ENCODE results near the gene ZFAND3. TPM values are rescaled to one million over a fixed set of nuclear protein-coding genes. Genes with fewer than 3 reads are reported as not detected.
A peak's percentile ranks its signal among the peaks of the same experiment; 100 is the strongest.

The ZFAND3 gene
- total RNA-seq, 1 experiment from 2014 or later, result 64.0 TPM

DNA sequence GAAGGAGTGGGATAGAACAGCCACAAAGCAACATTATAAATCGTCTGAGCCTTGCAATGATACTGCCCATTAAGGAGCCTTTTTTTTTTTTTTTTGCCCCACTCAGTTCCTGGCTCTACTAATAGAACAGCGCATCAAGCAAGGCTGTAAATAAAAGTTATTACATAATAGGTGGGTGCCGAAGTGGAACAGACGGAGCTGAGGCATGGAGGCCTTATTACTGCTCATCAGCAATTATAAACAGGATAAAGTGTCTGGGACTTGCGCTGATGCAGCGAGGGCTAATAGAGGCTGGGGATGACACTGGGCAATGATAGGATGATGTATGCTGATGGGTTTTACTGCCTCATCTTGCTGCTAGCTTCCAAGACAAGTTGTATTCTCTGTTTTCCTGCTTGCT is 272.1 kb downstream of the ZFAND3 start:
- intact Hi-C loops (cut with micrococcal nuclease; ENCODE audit: unreplicated experiment), result no loop called here
- BruUV-seq (replicated peaks), result no TSS peak
- POLR2A ChIA-PET (ENCODE audit: low non-redundant PET), result no interaction called here
- peak; percentile 4 for DNase-seq (ENCODE audit: low spot score)
- Histone ChIP-seq H3K27me3 (replicated peaks; ENCODE audit: insufficient read depth, low read depth, low read length, poor library complexity) (no peaks in the 10 kb centered on the region), H3K4me3 (ENCODE audit: low read depth, low read length, poor library complexity, severe bottlenecking) (no peak overlapping the region), H3K4me1 (ENCODE audit: insufficient read depth, low read length, poor library complexity, severe bottlenecking) (peaks cover 4% of the 10 kb centered on the region), H3K36me3 (ENCODE audit: insufficient read depth, low read length, poor library complexity, severe bottlenecking) (no peaks in the 10 kb centered on the region), H3K9me3 (ENCODE audit: low read depth, low read length, poor library complexity, severe bottlenecking) (no peaks in the 10 kb centered on the region), H3K27ac (ENCODE audit: low read depth, low read length, poor library complexity, severe bottlenecking) (no peak overlapping the region)
- CTCF ChIA-PET, result no interaction called here
- TF ChIP-seq EZH2 (IDR thresholded peaks at IDR 0.05; ENCODE audit: borderline replicate concordance, low read depth, low read length, poor library complexity, severe bottlenecking), result no peak
- TF ChIP-seq, protein P1, sequence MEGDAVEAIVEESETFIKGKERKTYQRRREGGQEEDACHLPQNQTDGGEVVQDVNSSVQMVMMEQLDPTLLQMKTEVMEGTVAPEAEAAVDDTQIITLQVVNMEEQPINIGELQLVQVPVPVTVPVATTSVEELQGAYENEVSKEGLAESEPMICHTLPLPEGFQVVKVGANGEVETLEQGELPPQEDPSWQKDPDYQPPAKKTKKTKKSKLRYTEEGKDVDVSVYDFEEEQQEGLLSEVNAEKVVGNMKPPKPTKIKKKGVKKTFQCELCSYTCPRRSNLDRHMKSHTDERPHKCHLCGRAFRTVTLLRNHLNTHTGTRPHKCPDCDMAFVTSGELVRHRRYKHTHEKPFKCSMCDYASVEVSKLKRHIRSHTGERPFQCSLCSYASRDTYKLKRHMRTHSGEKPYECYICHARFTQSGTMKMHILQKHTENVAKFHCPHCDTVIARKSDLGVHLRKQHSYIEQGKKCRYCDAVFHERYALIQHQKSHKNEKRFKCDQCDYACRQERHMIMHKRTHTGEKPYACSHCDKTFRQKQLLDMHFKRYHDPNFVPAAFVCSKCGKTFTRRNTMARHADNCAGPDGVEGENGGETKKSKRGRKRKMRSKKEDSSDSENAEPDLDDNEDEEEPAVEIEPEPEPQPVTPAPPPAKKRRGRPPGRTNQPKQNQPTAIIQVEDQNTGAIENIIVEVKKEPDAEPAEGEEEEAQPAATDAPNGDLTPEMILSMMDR (conservative IDR thresholded peaks at IDR 0.05; ENCODE audit: low read depth, low read length), result no peak

DNA sequence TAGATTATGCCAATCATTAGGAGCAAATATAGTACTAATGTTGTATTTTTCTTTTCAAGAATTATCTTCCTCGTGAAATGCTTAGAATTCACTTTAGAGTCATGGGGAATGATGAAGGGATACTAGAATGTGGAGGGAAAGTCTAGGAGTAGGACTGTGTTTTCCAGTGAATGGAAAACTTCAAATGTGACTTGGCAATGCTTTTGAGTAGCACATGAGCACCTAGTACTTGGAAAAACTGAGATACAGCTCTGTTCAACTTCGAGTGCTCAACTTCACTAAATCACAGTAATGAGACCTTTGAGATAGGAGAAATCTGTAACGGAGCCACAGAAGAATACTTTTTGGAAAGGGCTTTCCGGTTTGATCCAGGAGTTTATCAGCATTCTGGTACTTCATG is 272.9 kb downstream of the ZFAND3 start:
- Histone ChIP-seq H3K4me3 (ENCODE audit: low read depth, low read length, poor library complexity, severe bottlenecking) (no peak overlapping the region), H3K36me3 (ENCODE audit: insufficient read depth, low read length, poor library complexity, severe bottlenecking) (no peaks in the 10 kb centered on the region), H3K27ac (ENCODE audit: low read depth, low read length, poor library complexity, severe bottlenecking) (no peak overlapping the region), H3K27me3 (replicated peaks; ENCODE audit: insufficient read depth, low read depth, low read length, poor library complexity) (no peaks in the 10 kb centered on the region), H3K4me1 (ENCODE audit: insufficient read depth, low read length, poor library complexity, severe bottlenecking) (peaks cover 4% of the 10 kb centered on the region), H3K9me3 (ENCODE audit: low read depth, low read length, poor library complexity, severe bottlenecking) (no peaks in the 10 kb centered on the region)
- no peak for DNase-seq (ENCODE audit: low spot score)
- intact Hi-C loops (cut with micrococcal nuclease; ENCODE audit: unreplicated experiment), result no loop called here
- TF ChIP-seq, protein P1 (conservative IDR thresholded peaks at IDR 0.05; ENCODE audit: low read depth, low read length), result no peak
- no peak for TF ChIP-seq EZH2 (IDR thresholded peaks at IDR 0.05; ENCODE audit: borderline replicate concordance, low read depth, low read length, poor library complexity, severe bottlenecking)
- ChIA-PET POLR2A (ENCODE audit: low non-redundant PET) (interaction anchor here (0.5 kb wide), 1 partner anchor 274 kb away, joined by 7 read pairs; no protein-coding TSS in a partner anchor), CTCF (no interaction called here)
- no TSS peak for BruUV-seq (replicated peaks)

DNA sequence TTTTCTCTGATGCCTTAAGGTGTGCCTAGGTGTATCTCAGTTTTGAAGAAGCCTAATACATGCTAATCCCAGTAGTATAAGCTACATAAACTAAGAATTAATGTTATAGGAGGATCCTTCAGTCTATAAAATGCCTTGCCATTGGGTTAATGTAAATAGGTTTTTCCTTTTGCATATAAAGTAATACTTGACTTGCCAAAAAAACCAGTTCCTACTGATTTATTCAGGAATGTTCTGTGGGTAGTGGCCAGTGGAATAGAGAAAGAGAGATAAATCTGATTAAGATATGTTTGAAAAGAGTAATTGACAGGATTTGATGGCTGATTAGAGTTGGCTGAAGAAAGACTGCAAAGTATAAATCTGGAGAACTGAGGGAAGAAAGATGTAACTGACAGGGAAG is 273.4 kb downstream of the ZFAND3 start:
- TF ChIP-seq, protein P1 (conservative IDR thresholded peaks at IDR 0.05; ENCODE audit: low read depth, low read length), result no peak
- no peak for TF ChIP-seq EZH2 (IDR thresholded peaks at IDR 0.05; ENCODE audit: borderline replicate concordance, low read depth, low read length, poor library complexity, severe bottlenecking)
- Histone ChIP-seq H3K27ac (ENCODE audit: low read depth, low read length, poor library complexity, severe bottlenecking) (no peak overlapping the region), H3K27me3 (replicated peaks; ENCODE audit: insufficient read depth, low read depth, low read length, poor library complexity) (no peaks in the 10 kb centered on the region), H3K36me3 (ENCODE audit: insufficient read depth, low read length, poor library complexity, severe bottlenecking) (no peaks in the 10 kb centered on the region), H3K4me3 (ENCODE audit: low read depth, low read length, poor library complexity, severe bottlenecking) (no peak overlapping the region), H3K4me1 (ENCODE audit: insufficient read depth, low read length, poor library complexity, severe bottlenecking) (peaks cover 4% of the 10 kb centered on the region), H3K9me3 (ENCODE audit: low read depth, low read length, poor library complexity, severe bottlenecking) (no peaks in the 10 kb centered on the region)
- ChIA-PET CTCF (no interaction called here), POLR2A (ENCODE audit: low non-redundant PET) (interaction anchor here (0.5 kb wide), 2 partner anchors 274 to 416 kb away, joined by 5 to 7 read pairs; no protein-coding TSS in a partner anchor)
- intact Hi-C loops (cut with micrococcal nuclease; ENCODE audit: unreplicated experiment), result no loop called here
- DNase-seq (ENCODE audit: low spot score), result peak; percentile 12
- no TSS peak for BruUV-seq (replicated peaks)
